Effector memory CD4-positive, alpha-beta T cell (primary cell): ENCODE results near the gene PDE7B.

Source experiments
- DNase-seq, 3 donors: peaks; one replicate each; pipeline ENCODE4 v3.0.0-alpha.2; 2020
- H3K27ac ChIP-seq: 2 replicates; pipeline ENCODE4 v1.7.0; 2013; ENCODE audit warnings: mild to moderate bottlenecking, low read length, moderate library complexity; ENCODE audit not compliant: insufficient read depth, poor library complexity, severe bottlenecking
- H3K27me3 ChIP-seq: replicated peaks from 2 replicates; pipeline ENCODE4 v1.7.0; 2013; ENCODE audit warnings: mild to moderate bottlenecking, low read length; ENCODE audit not compliant: insufficient read depth, control insufficient read depth, poor library complexity, severe bottlenecking
- H3K36me3 ChIP-seq: 2 replicates; pipeline ENCODE4 v1.7.0; 2013; ENCODE audit warnings: mild to moderate bottlenecking, low read length, moderate library complexity; ENCODE audit not compliant: control insufficient read depth, insufficient read depth
- H3K4me1 ChIP-seq: 2 replicates; pipeline ENCODE4 v1.7.0; 2013; ENCODE audit warnings: low read length, mild to moderate bottlenecking; ENCODE audit not compliant: control insufficient read depth, insufficient read depth, poor library complexity, severe bottlenecking
- H3K4me3 ChIP-seq: 2 replicates; pipeline ENCODE4 v1.7.0; 2013; ENCODE audit warnings: low read length, low read depth, mild to moderate bottlenecking; ENCODE audit not compliant: insufficient read depth, poor library complexity, severe bottlenecking
- H3K9me3 ChIP-seq: 2 replicates; pipeline ENCODE4 v1.7.0; 2013; ENCODE audit warnings: mild to moderate bottlenecking, low read length, moderate library complexity; ENCODE audit not compliant: control insufficient read depth

PDE7B gene

GRCh38 chr6:135919026-135919425 is 67.5 kb downstream of the PDE7B start:
- Histone ChIP-seq H3K27ac (no peak overlapping the region), H3K4me1 (no peaks in the 10 kb centered on the region), H3K9me3 (no peaks in the 10 kb centered on the region), H3K27me3 (no peaks in the 10 kb centered on the region), H3K36me3 (no peaks in the 10 kb centered on the region), H3K4me3 (no peak overlapping the region)
- no peak for DNase-seq

- DNase-seq, result no peak
- no peaks in the 10 kb centered on the region for H3K27me3 ChIP-seq
- no peaks in the 10 kb centered on the region for H3K9me3 ChIP-seq
- no peaks in the 10 kb centered on the region for H3K4me1 ChIP-seq
- no peak overlapping the region for H3K4me3 ChIP-seq
- no peak overlapping the region for H3K27ac ChIP-seq
- no peaks in the 10 kb centered on the region for H3K36me3 ChIP-seq
Measured at GRCh38 chr6:135920689-135921088, 69.2 kb downstream of the PDE7B start.

GRCh38 chr6:135921188-135921587 is 69.7 kb downstream of the PDE7B start:
- Histone ChIP-seq H3K27ac (no peak overlapping the region), H3K9me3 (no peaks in the 10 kb centered on the region), H3K36me3 (no peaks in the 10 kb centered on the region), H3K4me3 (no peak overlapping the region), H3K4me1 (no peaks in the 10 kb centered on the region), H3K27me3 (no peaks in the 10 kb centered on the region)
- no peak for DNase-seq

GRCh38 chr6:135922174-135922573 is 70.7 kb downstream of the PDE7B start:
- H3K36me3 ChIP-seq, result no peaks in the 10 kb centered on the region
- DNase-seq, result no peak
- H3K27ac ChIP-seq, result no peak overlapping the region
- H3K27me3 ChIP-seq, result no peaks in the 10 kb centered on the region
- H3K4me3 ChIP-seq, result no peak overlapping the region
- H3K4me1 ChIP-seq, result no peaks in the 10 kb centered on the region
- no peaks in the 10 kb centered on the region for H3K9me3 ChIP-seq

GRCh38 chr6:135922746-135923145 is 71.2 kb downstream of the PDE7B start:
- Histone ChIP-seq H3K27me3 (no peaks in the 10 kb centered on the region), H3K4me3 (no peak overlapping the region), H3K27ac (no peak overlapping the region), H3K4me1 (no peaks in the 10 kb centered on the region), H3K9me3 (no peaks in the 10 kb centered on the region), H3K36me3 (no peaks in the 10 kb centered on the region)
- no peak for DNase-seq

GRCh38 chr6:135932651-135933050 is 81.2 kb downstream of the PDE7B start:
- no peak for DNase-seq
- H3K27ac ChIP-seq, result no peak overlapping the region
- no peaks in the 10 kb centered on the region for H3K9me3 ChIP-seq
- no peaks in the 10 kb centered on the region for H3K36me3 ChIP-seq
- no peaks in the 10 kb centered on the region for H3K4me1 ChIP-seq
- no peaks in the 10 kb centered on the region for H3K27me3 ChIP-seq
- no peak overlapping the region for H3K4me3 ChIP-seq

- no peaks in the 10 kb centered on the region for H3K36me3 ChIP-seq
- H3K9me3 ChIP-seq, result no peaks in the 10 kb centered on the region
- H3K27ac ChIP-seq, result no peak overlapping the region
- no peaks in the 10 kb centered on the region for H3K4me1 ChIP-seq
- DNase-seq, result no peak
- no peaks in the 10 kb centered on the region for H3K27me3 ChIP-seq
- H3K4me3 ChIP-seq, result no peak overlapping the region
Measured at GRCh38 chr6:135935941-135936601, 84.6 kb downstream of the PDE7B start.

GRCh38 chr6:135936606-135937005 is 85.1 kb downstream of the PDE7B start:
- H3K36me3 ChIP-seq, result no peaks in the 10 kb centered on the region
- H3K4me1 ChIP-seq, result no peaks in the 10 kb centered on the region
- H3K27me3 ChIP-seq, result no peaks in the 10 kb centered on the region
- DNase-seq, result no peak
- H3K27ac ChIP-seq, result no peak overlapping the region
- H3K9me3 ChIP-seq, result no peaks in the 10 kb centered on the region
- no peak overlapping the region for H3K4me3 ChIP-seq

- Histone ChIP-seq H3K9me3 (no peaks in the 10 kb centered on the region), H3K36me3 (no peaks in the 10 kb centered on the region), H3K27ac (no peak overlapping the region), H3K4me1 (no peaks in the 10 kb centered on the region), H3K4me3 (no peak overlapping the region), H3K27me3 (no peaks in the 10 kb centered on the region)
- no peak for DNase-seq
Measured at GRCh38 chr6:135937106-135937505, 85.6 kb downstream of the PDE7B start.

GRCh38 chr6:135938576-135939207 is 87.2 kb downstream of the PDE7B start:
- H3K27ac ChIP-seq, result no peak overlapping the region
- H3K9me3 ChIP-seq, result no peaks in the 10 kb centered on the region
- DNase-seq, result no peak
- H3K27me3 ChIP-seq, result no peaks in the 10 kb centered on the region
- H3K4me3 ChIP-seq, result no peak overlapping the region
- H3K4me1 ChIP-seq, result no peaks in the 10 kb centered on the region
- H3K36me3 ChIP-seq, result no peaks in the 10 kb centered on the region
